Endodermal cell (in vitro differentiated cells): ENCODE measurements around the gene TMEM244. TPM values are rescaled to one million over a fixed set of nuclear protein-coding genes. Genes with fewer than 3 reads are reported as not detected.

Experiments used
- DNase-seq: peaks from one replicate; pipeline ENCODE4 v3.0.0-alpha.2; 2017
- H3K27ac ChIP-seq: 2 replicates; pipeline ENCODE4 v1.5.1; 2013; ENCODE audit warnings: mild to moderate bottlenecking, low read depth, low read length, moderate library complexity
- H3K27me3 ChIP-seq: 2 replicates; pipeline ENCODE4 v1.6.1; 2013; ENCODE audit warnings: mild to moderate bottlenecking, low read length, moderate library complexity; ENCODE audit not compliant: insufficient read depth, control insufficient read depth, poor library complexity, severe bottlenecking
- H3K36me3 ChIP-seq: 2 replicates; pipeline ENCODE4 v1.7.0; 2013; ENCODE audit warnings: mild to moderate bottlenecking, low read length, moderate library complexity; ENCODE audit not compliant: control insufficient read depth, insufficient read depth
- H3K4me1 ChIP-seq: one replicate; pipeline ENCODE4 v1.7.0; 2013; ENCODE audit warnings: low read length; ENCODE audit not compliant: control insufficient read depth, insufficient read depth
- H3K4me3 ChIP-seq: 2 replicates; pipeline ENCODE4 v1.5.1; 2013; ENCODE audit warnings: mild to moderate bottlenecking, low read length, moderate library complexity
- H3K9ac ChIP-seq: 2 replicates; pipeline ENCODE4 v1.6.1; 2013; ENCODE audit warnings: mild to moderate bottlenecking, low read length, moderate library complexity; ENCODE audit not compliant: poor library complexity, severe bottlenecking; ENCODE audit errors: extremely low read depth
- H3K9me3 ChIP-seq: 2 replicates; pipeline ENCODE4 v1.6.1; 2013; ENCODE audit warnings: mild to moderate bottlenecking, low read length, moderate library complexity; ENCODE audit not compliant: control insufficient read depth
- H3K27ac Mint-ChIP-seq: 2 replicates; pipeline ENCODE4 v1.8.0; 2020; ENCODE audit warnings: mixed read lengths
- H3K27me3 Mint-ChIP-seq: 2 replicates; pipeline ENCODE4 v1.8.0; 2021; ENCODE audit warnings: mild to moderate bottlenecking, mixed read lengths; ENCODE audit not compliant: insufficient read depth
- H3K36me3 Mint-ChIP-seq: 2 replicates; pipeline ENCODE4 v1.8.0; 2020; ENCODE audit warnings: low read depth, mixed read lengths
- H3K4me1 Mint-ChIP-seq: 2 replicates; pipeline ENCODE4 v1.8.0; 2020; ENCODE audit warnings: mixed read lengths
- H3K4me3 Mint-ChIP-seq: 2 replicates; pipeline ENCODE4 v1.8.0; 2020; ENCODE audit warnings: mild to moderate bottlenecking, moderate library complexity, mixed read lengths
- H3K9me3 Mint-ChIP-seq: 2 replicates; pipeline ENCODE4 v1.8.0; 2020; ENCODE audit warnings: mild to moderate bottlenecking, mixed read lengths
- WGBS, 2 experiments: methylation state at CpG; one replicate each; pipeline versions ENCODE4 v1.1.5 to v1.1.7; 2013; ENCODE audit warnings: missing lambda C conversion rate in 2 of 2, mixed read lengths in 1 of 2; ENCODE audit not compliant: insufficient coverage in 1 of 2, insufficient read length in 1 of 2; 5-methylcytosine and 5-hydroxymethylcytosine counted together
- total RNA-seq, 2 donors: library from RNA; stranded (reverse); fragmentation: NEBNext Ultra II Directional in 1 of 2; extraction: Animal tissue kit (Norgen Biotek cat#: 25700) in 1 of 2; gene quantifications; 2 replicates in 1 of 2; 3 replicates in 1 of 2; pipeline ENCODE4 v1.2.1, GENCODE V29; 2021
- TF ChIP-seq, protein P1 (sequence below): fragments of 200-600 bp; sonication (generic); conservative IDR thresholded peaks from 2 replicates; pipeline ENCODE4 v1.5.0; 2021; ENCODE audit warnings: antibody characterized with exemption, mild to moderate bottlenecking

TMEM244 gene
- total RNA-seq, 2 donors from 2014 or later = not detected

GRCh38 chr6:129874837-129875236 lies 13.7 kb upstream of the TMEM244 start:
- H3K36me3 ChIP-seq = no peaks in the 10 kb centered on the region
- no peak overlapping the region for H3K27ac ChIP-seq
- H3K9ac ChIP-seq = no peak overlapping the region
- H3K4me3 ChIP-seq = no peak overlapping the region
- Mint-ChIP-seq H3K9me3 (peaks cover 13% of the 10 kb centered on the region), H3K4me3 (no peak overlapping the region), H3K27ac (no peak overlapping the region), H3K27me3 (no peaks in the 10 kb centered on the region), H3K36me3 (no peaks in the 10 kb centered on the region), H3K4me1 (no peaks in the 10 kb centered on the region)
- TF ChIP-seq, protein P1, sequence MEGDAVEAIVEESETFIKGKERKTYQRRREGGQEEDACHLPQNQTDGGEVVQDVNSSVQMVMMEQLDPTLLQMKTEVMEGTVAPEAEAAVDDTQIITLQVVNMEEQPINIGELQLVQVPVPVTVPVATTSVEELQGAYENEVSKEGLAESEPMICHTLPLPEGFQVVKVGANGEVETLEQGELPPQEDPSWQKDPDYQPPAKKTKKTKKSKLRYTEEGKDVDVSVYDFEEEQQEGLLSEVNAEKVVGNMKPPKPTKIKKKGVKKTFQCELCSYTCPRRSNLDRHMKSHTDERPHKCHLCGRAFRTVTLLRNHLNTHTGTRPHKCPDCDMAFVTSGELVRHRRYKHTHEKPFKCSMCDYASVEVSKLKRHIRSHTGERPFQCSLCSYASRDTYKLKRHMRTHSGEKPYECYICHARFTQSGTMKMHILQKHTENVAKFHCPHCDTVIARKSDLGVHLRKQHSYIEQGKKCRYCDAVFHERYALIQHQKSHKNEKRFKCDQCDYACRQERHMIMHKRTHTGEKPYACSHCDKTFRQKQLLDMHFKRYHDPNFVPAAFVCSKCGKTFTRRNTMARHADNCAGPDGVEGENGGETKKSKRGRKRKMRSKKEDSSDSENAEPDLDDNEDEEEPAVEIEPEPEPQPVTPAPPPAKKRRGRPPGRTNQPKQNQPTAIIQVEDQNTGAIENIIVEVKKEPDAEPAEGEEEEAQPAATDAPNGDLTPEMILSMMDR = no peak
- no peaks in the 10 kb centered on the region for H3K9me3 ChIP-seq
- DNase-seq = no peak
- no peaks in the 10 kb centered on the region for H3K4me1 ChIP-seq
- no peaks in the 10 kb centered on the region for H3K27me3 ChIP-seq

- Histone ChIP-seq H3K9ac (no peak overlapping the region), H3K27me3 (no peaks in the 10 kb centered on the region), H3K4me3 (no peak overlapping the region), H3K9me3 (no peaks in the 10 kb centered on the region), H3K36me3 (no peaks in the 10 kb centered on the region), H3K27ac (no peak overlapping the region), H3K4me1 (no peaks in the 10 kb centered on the region)
- Mint-ChIP-seq H3K4me1 (peaks cover 5% of the 10 kb centered on the region), H3K27ac (no peak overlapping the region), H3K36me3 (no peaks in the 10 kb centered on the region), H3K4me3 (no peak overlapping the region), H3K27me3 (no peaks in the 10 kb centered on the region), H3K9me3 (no peaks in the 10 kb centered on the region)
- TF ChIP-seq, protein P1 = no peak
- no peak for DNase-seq
- 48% methylated on average over 2 of the region's 2 CpGs; no CpG with 5 or more reads in 1 of the 2 experiments for WGBS, 2 experiments
Observed at GRCh38 chr6:129872586-129872985, 11.5 kb upstream of the TMEM244 start.

DNA sequence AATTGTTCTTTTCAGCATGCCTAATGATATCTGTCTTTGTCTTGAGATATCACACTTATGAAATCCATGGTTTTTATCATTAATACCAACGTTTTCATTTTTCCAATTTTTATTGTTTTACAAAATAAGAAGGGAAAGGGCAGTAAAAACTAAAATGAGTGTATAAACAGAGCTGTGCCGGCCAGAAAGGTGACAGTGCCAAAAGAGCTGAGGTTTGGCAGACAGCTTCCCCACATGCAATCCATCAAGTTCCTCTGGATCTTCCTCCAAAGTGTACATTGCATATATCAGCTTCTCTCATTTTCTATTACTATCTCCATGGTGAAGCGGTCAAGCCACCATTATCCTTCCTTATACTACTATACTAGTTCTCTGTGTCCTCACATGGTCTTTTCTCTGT lies 10.1 kb upstream of the TMEM244 start:
- Mint-ChIP-seq H3K36me3 (no peaks in the 10 kb centered on the region), H3K27me3 (no peaks in the 10 kb centered on the region), H3K4me3 (no peak overlapping the region), H3K27ac (no peak overlapping the region), H3K4me1 (peaks cover 14% of the 10 kb centered on the region), H3K9me3 (no peaks in the 10 kb centered on the region)
- no peak overlapping the region for H3K27ac ChIP-seq
- H3K36me3 ChIP-seq = no peaks in the 10 kb centered on the region
- H3K4me3 ChIP-seq = no peak overlapping the region
- TF ChIP-seq, protein P1 = no peak
- DNase-seq = no peak
- no peaks in the 10 kb centered on the region for H3K9me3 ChIP-seq
- no peaks in the 10 kb centered on the region for H3K27me3 ChIP-seq
- no peaks in the 10 kb centered on the region for H3K4me1 ChIP-seq
- 88 to 92% methylated on average over 2 of the region's 3 CpGs for WGBS, 2 experiments
- H3K9ac ChIP-seq = no peak overlapping the region
